Right cardiac atrium (tissue), 5 donors: ENCODE data around the gene TENM4. TPM values are rescaled to one million over a fixed set of nuclear protein-coding genes. Genes with fewer than 3 reads are reported as not detected.
A peak's percentile ranks its signal among the peaks of the same experiment; 100 is the strongest.

Experiments
- ATAC-seq, 2 donors: fragments of 200-7000 bp; cut with Tn5 transposase; one replicate each; pipeline versions ENCODE4 v1.8.0 to v1.9.1; 2020; ENCODE audit warnings: moderate library complexity in 2 of 2, mild to moderate bottlenecking in 1 of 2
- DNase-seq, 3 donors: peaks; one replicate each; pipeline ENCODE4 v3.0.0-alpha.2; 2020
- H3K27ac ChIP-seq: one replicate; pipeline ENCODE4 v1.5.1; 2013; ENCODE audit warnings: mild to moderate bottlenecking, low read length, control low read depth, moderate library complexity
- H3K27me3 ChIP-seq: one replicate; pipeline ENCODE4 v1.6.1; 2013; ENCODE audit not compliant: control insufficient read depth, insufficient read depth
- H3K4me1 ChIP-seq: one replicate; pipeline ENCODE4 v1.6.1; 2013; ENCODE audit warnings: low read length; ENCODE audit not compliant: control insufficient read depth, insufficient read depth
- H3K4me3 ChIP-seq: one replicate; pipeline ENCODE4 v1.5.1; 2013; ENCODE audit warnings: low read length, control low read depth
- H3K9me3 ChIP-seq: one replicate; pipeline ENCODE4 v1.6.1; 2013; ENCODE audit warnings: low read length; ENCODE audit not compliant: control insufficient read depth
- WGBS: extraction: QIAGEN DNeasy Blood & Tissue Kit; methylation state at CpG from one replicate; pipeline ENCODE4 v1.1.7; 2013; 5-methylcytosine and 5-hydroxymethylcytosine counted together
- intact Hi-C, 4 donors: fragments of 100-400 bp; cut with DNase I; formaldehyde crosslinking; loops; one replicate each; pipeline versions ENCODE4 v1.11.0 to v1.14.0; 2022 to 2023
- polyA plus RNA-seq: library from polyadenylated mRNA; stranded (reverse); fragments of 200-250 nt; gene quantifications from one replicate; pipeline ENCODE4 v1.2.3, GENCODE V29; 2013
- total RNA-seq, 4 donors: library from RNA; stranded (reverse); fragmentation: NEBNext Ultra II Directional; extraction: Animal tissue kit (Norgen Biotek cat#: 25700); gene quantifications; one replicate each; pipeline ENCODE4 v1.2.1, GENCODE V29; 2021
- donor health status: healthy with polysubstance abuse.
- donor health status: DM: no; HTN: yes; CAD: no.
- donor health status: DM: no; HTN: no; CAD: no.
- donor health status: DM: no; HTN: yes; CAD: no; lungs with severe emphysema.
- donor health status: DM: yes; HTN: yes; CAD: no.

Gene TENM4
- total and polyA plus RNA-seq, 5 donors: 0.26 to 2.3 (median 0.71) TPM

DNA sequence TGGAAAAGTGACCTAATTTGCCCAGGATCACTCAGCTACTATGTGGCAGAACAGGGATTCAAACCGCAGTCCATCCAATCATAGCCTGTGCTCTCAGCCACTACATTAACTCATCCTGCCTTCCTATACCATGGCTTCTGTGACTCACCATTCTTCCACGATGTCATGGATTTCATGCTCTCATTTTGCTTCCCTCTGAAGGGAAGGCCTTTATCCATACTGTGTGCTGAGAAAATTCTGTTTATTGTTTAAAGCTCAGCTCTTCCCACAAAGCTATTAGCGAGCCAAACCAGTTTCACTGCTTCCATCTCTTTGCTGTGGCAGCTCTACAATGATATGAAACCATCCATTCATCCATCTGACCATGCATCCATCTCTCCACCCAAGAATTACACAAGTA, 289.9 kb downstream of the TENM4 start:
- DNase-seq: no peak
- no peaks in the 10 kb centered on the region for H3K4me1 ChIP-seq
- no peaks in the 10 kb centered on the region for H3K27me3 ChIP-seq
- intact Hi-C loops: no loop called here
- no peak overlapping the region for H3K4me3 ChIP-seq
- no peak overlapping the region for H3K27ac ChIP-seq
- WGBS: 56% methylated on average over 3 of the region's 3 CpGs
- ATAC-seq: no peak
- H3K9me3 ChIP-seq: no peaks in the 10 kb centered on the region

DNA sequence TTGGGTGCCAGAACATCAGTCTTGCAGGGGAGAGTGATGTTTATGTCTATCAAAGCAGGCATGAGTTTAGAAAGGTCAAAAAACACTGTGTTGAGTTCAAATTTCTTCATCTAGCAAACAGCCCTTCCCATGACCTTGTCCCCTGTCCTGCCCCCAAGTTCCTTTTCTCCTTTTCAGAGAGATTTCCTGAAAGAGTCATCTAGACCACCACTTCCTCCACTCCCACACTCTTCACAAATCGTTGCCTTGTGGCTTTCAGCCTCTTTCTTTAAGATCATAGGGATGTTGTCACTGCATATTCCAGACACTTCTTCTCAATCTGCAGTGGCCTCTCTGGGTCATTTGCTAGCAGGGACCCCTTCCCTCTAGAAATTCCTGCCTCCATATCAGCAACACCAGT, 290.5 kb downstream of the TENM4 start:
- WGBS: 12% methylated on average over 1 of the region's 1 CpG
- no peak for DNase-seq

DNA sequence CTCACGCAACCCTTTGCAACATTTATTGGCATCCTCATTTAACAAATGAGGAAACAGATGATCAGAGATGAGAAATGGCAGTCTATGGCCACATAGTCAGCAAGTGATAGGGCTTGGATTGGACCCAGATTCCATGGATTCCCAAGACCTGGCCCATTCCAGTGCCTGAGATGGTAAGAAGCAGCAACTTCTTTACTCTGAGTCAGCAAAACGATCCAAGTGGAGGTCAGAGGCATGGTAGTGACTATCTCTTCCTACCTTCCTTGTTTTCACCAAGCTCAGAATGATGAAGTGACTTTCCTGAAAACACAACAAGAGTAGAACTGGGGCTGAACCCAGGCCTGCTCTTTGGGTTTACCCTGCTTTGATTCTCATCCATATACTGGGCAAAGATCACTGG, 293.1 kb downstream of the TENM4 start:
- Histone ChIP-seq H3K27ac (no peak overlapping the region), H3K4me3 (no peak overlapping the region), H3K27me3 (no peaks in the 10 kb centered on the region), H3K9me3 (no peaks in the 10 kb centered on the region), H3K4me1 (no peaks in the 10 kb centered on the region)
- ATAC-seq (no peak), DNase-seq (no peak)
- 65% methylated on average over 2 of the region's 2 CpGs for WGBS
- intact Hi-C loops: no loop called here

More for the DNA sequence above, 290.5 kb downstream of the TENM4 start:
- Histone ChIP-seq H3K27me3 (no peaks in the 10 kb centered on the region), H3K9me3 (no peaks in the 10 kb centered on the region), H3K4me3 (no peak overlapping the region), H3K4me1 (no peaks in the 10 kb centered on the region), H3K27ac (no peak overlapping the region)
- intact Hi-C loops: no loop called here
- ATAC-seq: no peak

DNA sequence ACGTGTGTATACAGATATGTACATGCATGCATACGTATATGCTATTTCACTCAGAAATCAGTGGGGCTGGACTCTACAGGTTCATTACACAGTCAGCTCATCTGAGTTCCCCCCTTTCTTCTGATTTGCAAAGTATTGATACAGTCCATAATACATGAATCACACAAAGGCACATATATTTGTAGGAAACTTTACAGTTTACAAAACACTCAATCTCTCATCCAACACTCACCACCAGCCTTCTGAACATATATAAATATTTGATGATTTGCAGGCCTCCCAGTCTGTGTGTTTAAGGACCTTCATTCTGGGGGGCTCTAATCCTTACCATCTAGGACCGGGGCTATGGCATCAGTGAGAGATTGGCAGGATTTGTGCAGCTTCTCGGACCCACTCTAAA, 293.8 kb downstream of the TENM4 start:
- Histone ChIP-seq H3K27ac (no peak overlapping the region), H3K9me3 (no peaks in the 10 kb centered on the region), H3K4me1 (no peaks in the 10 kb centered on the region), H3K4me3 (no peak overlapping the region), H3K27me3 (no peaks in the 10 kb centered on the region)
- WGBS: 92% methylated on average over 4 of the region's 4 CpGs
- ATAC-seq (no peak), DNase-seq (no peak)
- intact Hi-C loops: no loop called here

DNA sequence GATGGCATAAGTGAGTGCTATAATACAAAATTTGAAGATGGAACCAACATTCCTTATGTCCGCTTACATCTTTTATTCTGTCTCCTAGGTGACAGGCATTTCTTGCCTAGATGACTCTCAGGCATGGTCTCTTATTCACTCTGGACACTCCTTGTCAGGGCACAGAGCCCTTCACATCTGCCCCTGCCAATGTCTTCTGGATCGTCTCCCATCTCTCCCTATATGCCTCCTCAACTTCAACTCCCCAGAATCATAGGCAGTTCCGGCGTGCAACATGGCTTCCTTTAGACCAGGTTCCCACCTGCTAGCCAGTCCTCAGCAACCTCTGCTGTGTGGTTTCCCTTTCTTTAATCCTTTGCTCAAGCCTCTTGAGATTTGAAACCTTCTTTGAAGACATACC, 300.9 kb downstream of the TENM4 start:
- intact Hi-C loops: no loop called here
- ATAC-seq: no peak
- Histone ChIP-seq H3K9me3 (no peaks in the 10 kb centered on the region), H3K27ac (no peak overlapping the region), H3K4me1 (no peaks in the 10 kb centered on the region), H3K27me3 (no peaks in the 10 kb centered on the region), H3K4me3 (no peak overlapping the region)
- 94% methylated on average over 4 of the region's 4 CpGs for WGBS
- no peak for DNase-seq

DNA sequence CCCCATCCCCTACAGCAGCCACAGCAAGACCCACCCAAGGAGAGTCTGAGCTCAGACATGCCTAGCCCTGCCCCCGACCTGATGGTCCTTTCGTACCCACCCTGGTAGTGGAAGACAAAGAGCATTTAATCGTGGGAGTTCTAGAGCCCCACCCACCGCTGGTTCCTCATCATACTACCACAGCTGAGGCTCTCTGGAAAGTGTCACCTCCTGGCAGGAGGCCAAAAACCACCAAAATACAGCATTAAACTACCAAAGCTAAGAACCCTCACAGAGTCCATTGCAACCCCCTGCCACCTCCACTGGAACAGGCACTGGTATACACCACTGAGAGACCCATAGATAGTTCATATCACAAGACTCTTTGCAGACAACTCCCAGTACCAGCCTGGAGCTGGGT, 311.1 kb downstream of the TENM4 start:
- no peaks in the 10 kb centered on the region for H3K27me3 ChIP-seq
- DNase-seq (no peak), ATAC-seq (no peak)
- no peak overlapping the region for H3K4me3 ChIP-seq
- H3K27ac ChIP-seq: no peak overlapping the region
- no peaks in the 10 kb centered on the region for H3K4me1 ChIP-seq
- no peaks in the 10 kb centered on the region for H3K9me3 ChIP-seq
- WGBS: 85% methylated on average over 4 of the region's 4 CpGs
- intact Hi-C loops: no loop called here

DNA sequence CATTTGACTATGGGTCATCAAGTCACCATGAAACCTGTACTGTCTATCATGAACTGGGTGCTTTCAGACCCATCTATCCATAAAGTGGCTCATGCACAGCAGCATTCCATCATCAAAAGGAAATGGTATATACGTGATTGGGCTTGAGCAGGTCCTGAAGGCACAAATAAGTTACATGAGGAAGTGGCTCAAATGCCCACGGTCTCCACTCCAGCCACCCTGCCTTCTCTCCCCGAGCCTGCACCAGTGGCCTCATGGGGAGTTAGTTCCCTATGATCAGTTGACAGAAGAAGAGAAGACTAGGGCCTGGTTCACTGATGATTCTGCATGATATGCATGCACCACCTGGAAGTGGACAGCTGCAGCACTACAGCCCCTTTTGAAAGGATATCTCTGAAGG, 312.5 kb downstream of the TENM4 start:
- intact Hi-C loops: no loop called here
- ATAC-seq (no peak), DNase-seq (no peak)
- H3K4me1 ChIP-seq: no peaks in the 10 kb centered on the region
- H3K4me3 ChIP-seq: no peak overlapping the region
- H3K27me3 ChIP-seq: no peaks in the 10 kb centered on the region
- no peak overlapping the region for H3K27ac ChIP-seq
- no peaks in the 10 kb centered on the region for H3K9me3 ChIP-seq
- WGBS: 83% methylated on average over 3 of the region's 3 CpGs

DNA sequence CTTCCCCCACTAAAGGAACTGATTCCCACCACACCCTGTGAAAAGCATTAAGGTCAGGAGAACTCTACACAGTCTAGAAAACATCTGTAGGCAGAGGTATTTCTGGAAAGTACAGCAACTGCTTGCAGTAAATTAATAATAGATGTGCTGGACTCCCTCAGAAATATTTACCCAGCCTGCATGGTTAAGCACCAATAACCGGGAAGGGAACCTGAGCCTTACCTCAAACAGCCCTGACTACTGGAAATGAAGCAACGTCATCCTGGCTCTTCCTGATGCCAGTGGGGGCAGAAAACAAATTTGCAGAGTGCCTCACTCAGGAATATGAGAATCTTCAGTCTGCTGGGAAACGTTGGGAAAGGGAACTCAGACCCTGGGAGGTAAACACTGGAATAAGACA, 318.1 kb downstream of the TENM4 start:
- H3K4me3 ChIP-seq: no peak overlapping the region
- H3K9me3 ChIP-seq: no peaks in the 10 kb centered on the region
- ATAC-seq: no peak
- no peaks in the 10 kb centered on the region for H3K27me3 ChIP-seq
- no peaks in the 10 kb centered on the region for H3K4me1 ChIP-seq
- intact Hi-C loops: no loop called here
- WGBS: 80% methylated on average over 3 of the region's 3 CpGs
- no peak overlapping the region for H3K27ac ChIP-seq
- DNase-seq: no peak

DNA sequence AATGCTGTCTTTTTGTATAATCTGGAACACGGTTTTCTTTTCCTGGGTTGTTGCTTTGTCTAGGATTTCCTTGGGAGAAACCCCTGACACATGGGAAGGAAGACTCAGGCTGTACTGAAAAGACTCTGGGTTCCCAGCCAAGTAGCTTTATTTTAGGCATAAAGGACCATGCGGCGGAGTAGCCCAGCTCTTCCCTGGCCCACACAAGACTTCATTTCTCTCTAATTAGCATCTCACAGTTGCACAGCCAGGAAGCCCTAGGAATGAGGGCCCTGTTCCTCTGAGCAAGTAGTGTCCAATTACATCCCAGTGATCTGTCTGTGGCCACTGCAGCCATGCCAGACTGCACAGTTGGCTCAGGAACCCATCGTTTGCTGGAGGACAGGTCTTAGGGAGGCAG, 319.5 kb downstream of the TENM4 start:
- DNase-seq: no peak
- no peak overlapping the region for H3K4me3 ChIP-seq
- H3K27me3 ChIP-seq: no peaks in the 10 kb centered on the region
- H3K4me1 ChIP-seq: no peaks in the 10 kb centered on the region
- ATAC-seq: no peak
- WGBS: 36% methylated on average over 4 of the region's 4 CpGs
- H3K9me3 ChIP-seq: no peaks in the 10 kb centered on the region
- no peak overlapping the region for H3K27ac ChIP-seq
- intact Hi-C loops: no loop called here

DNA sequence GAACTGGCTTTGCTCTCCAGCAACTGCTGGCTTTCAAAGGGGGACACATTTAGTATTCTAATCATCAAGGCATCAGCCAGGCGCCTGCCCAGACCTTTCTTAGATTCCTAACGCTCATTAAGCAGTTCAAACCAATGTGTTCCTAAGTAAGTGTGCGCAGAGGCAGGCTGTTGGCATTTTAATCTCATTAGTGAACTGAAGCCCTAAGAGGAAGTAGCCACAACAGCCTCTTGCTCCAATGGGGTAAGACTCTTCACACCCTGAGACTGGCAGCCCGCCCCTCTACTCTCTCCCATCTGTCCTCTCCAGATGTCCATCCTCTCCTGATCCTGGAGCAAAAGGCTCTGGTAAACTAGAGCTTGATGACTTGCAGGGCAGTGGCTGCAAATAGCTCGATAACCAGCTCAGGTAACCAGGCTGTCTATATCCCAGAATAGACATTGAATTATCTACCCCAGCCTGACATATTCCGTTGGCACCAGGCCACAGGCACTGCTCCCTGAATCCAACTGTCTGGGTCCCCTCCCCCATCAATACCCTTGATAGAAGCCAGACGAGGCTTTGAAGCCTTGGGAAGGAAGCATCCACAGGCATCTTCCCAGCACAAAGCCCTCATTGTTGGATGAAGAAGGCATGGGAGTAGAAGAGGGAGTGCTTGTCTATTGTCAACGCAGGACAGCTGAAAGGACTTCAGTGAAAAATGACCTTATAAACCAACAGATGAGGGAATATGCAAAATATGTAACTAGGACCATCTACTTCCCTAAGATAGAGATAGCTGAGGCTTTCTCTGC, 321.1 kb downstream of the TENM4 start:
- no peaks in the 10 kb centered on the region for H3K27me3 ChIP-seq
- no peak for DNase-seq
- H3K4me1 ChIP-seq: no peaks in the 10 kb centered on the region
- no peaks in the 10 kb centered on the region for H3K9me3 ChIP-seq
- H3K4me3 ChIP-seq: no peak overlapping the region
- WGBS: 36% methylated on average over 8 of the region's 8 CpGs
- intact Hi-C loops: loop anchor here in 1 of 4 donors (2.0 kb wide), 1 partner anchor 31 kb away; no protein-coding TSS in a partner anchor
- ATAC-seq: peak in 1 of 2 donors; percentile 25
- H3K27ac ChIP-seq: no peak overlapping the region

DNA sequence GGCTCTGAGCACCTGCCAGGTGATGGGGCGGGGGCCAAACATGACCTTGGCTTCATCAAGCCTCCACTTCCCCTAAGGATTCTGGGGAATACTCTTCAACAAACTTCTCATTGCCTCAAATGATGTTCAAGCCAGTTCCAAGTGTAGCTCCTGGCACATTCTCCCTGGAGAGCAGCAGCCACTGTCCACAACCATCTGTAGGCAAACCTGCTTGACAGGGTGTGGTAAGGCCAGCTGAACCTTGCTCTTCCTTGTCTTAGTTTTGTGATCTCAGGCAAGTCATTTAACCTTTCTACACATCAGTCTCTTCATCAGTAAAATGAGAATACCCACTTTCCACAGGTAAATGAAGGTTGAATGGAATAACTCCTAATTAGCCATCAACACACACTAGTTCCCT, 323.3 kb downstream of the TENM4 start:
- no peaks in the 10 kb centered on the region for H3K9me3 ChIP-seq
- WGBS: 90% methylated on average over 1 of the region's 1 CpG
- ATAC-seq: no peak

DNA sequence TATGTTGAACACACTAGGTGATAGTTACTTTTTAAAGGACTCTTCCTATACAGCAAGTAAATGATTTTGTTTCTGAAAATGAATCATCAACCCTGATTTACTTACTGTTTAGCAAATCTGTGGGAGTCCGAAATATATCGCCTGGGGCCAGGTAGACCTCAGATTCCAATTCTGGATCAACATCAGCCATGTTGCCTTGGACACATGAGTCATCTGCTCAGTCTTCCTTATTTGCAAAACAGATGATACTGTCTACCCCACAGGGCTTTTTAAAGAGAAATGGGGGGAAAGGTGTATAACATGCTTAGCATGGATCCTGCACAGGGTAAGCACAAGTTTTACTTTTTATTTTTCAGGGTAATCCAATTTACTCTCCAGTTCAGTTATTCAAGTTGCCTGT, 324.2 kb downstream of the TENM4 start:
- 95% methylated on average over 2 of the region's 2 CpGs for WGBS
- intact Hi-C loops: no loop called here
- Histone ChIP-seq H3K27ac (no peak overlapping the region), H3K4me1 (no peaks in the 10 kb centered on the region), H3K27me3 (no peaks in the 10 kb centered on the region), H3K4me3 (no peak overlapping the region), H3K9me3 (no peaks in the 10 kb centered on the region)
- no peak for ATAC-seq
- no peak for DNase-seq

More for the DNA sequence above, 323.3 kb downstream of the TENM4 start:
- intact Hi-C loops: no loop called here
- no peak overlapping the region for H3K4me3 ChIP-seq
- no peak overlapping the region for H3K27ac ChIP-seq
- no peaks in the 10 kb centered on the region for H3K27me3 ChIP-seq
- DNase-seq: no peak
- no peaks in the 10 kb centered on the region for H3K4me1 ChIP-seq
